Pancreas (tissue), 10 donors: Measurements from ENCODE around the gene CPN2. TPM values are rescaled to one million over a fixed set of nuclear protein-coding genes. Genes with fewer than 3 reads are reported as not detected.

Source experiments
- ATAC-seq, 4 donors: fragments of 200-7000 bp; cut with Tn5 transposase; one replicate each; pipeline versions ENCODE4 v1.8.0 to v1.9.1; 2020; ENCODE audit warnings: mild to moderate bottlenecking in 4 of 4, moderate library complexity in 4 of 4
- DNase-seq, 6 donors: peaks; one replicate each; pipeline ENCODE4 v3.0.0-alpha.2; 2020
- FAIRE-seq: peaks from 2 replicates; lab custom pipeline; 2012; peaks lifted over from hg19 to GRCh38; lab: Jason Lieb, UNC
- H3K27ac ChIP-seq, 4 donors: fragments of 200-600 bp; sonication (generic); 1 replicate in 3 of 4; 2 replicates in 1 of 4; pipeline versions ENCODE4 v1.5.0 to v1.8.0; 2020
- H3K27me3 ChIP-seq, 4 donors: fragments of 200-600 bp; one replicate each; pipeline ENCODE4 v1.8.0; 2021
- H3K36me3 ChIP-seq, 3 donors: fragments of 200-600 bp; sonication (generic) in 1 of 3; one replicate each; pipeline versions ENCODE4 v1.5.0 to v1.8.0; 2020 to 2021
- H3K4me1 ChIP-seq, 3 donors: fragments of 200-600 bp; one replicate each; pipeline ENCODE4 v1.8.0; 2021
- H3K4me3 ChIP-seq, 4 donors: fragments of 200-600 bp; sonication (generic) in 2 of 4; one replicate each; pipeline versions ENCODE4 v1.5.0 to v1.8.0; 2020 to 2021
- H3K9me3 ChIP-seq, 4 donors: fragments of 200-600 bp; one replicate each; pipeline ENCODE4 v1.8.0; 2021
- WGBS, 2 donors: extraction: QIAGEN DNeasy Blood & Tissue Kit; methylation state at CpG; one replicate each; pipeline ENCODE4 v1.1.7; 2013; 5-methylcytosine and 5-hydroxymethylcytosine counted together
- intact Hi-C, 3 donors: fragments of 100-400 bp; cut with DNase I; formaldehyde crosslinking; loops; one replicate each; pipeline versions ENCODE4 v1.11.1 to v1.14.2; 2022
- polyA plus RNA-seq, 2 donors: library from polyadenylated mRNA; stranded (reverse); fragments of 200-250 nt; gene quantifications; one replicate each; pipeline ENCODE4 v1.2.3, GENCODE V29; 2013
- total RNA-seq, 6 donors: library from RNA; stranded (reverse); fragmentation: NEBNext Ultra II Directional in 4 of 6; extraction: Animal tissue kit (Norgen Biotek cat#: 25700) in 4 of 6; gene quantifications; one replicate each; pipeline versions ENCODE4 v1.2.1 to v1.2.4, GENCODE V29; 2021 to 2023
- TF ChIP-seq, protein P1 (sequence below), 4 donors: fragments of 200-600 bp; sonication (generic) in 3 of 4; IDR thresholded peaks; one replicate each; pipeline versions ENCODE4 v1.5.0 to v1.8.0; 2021; ENCODE audit warnings: antibody characterized with exemption in 4 of 4
- donor health status: healthy with polysubstance abuse.
- donor health status: DM: no; HTN: no; CAD: no; lungs with moderate emphysema.
- donor health status: DM: no; HTN: no; CAD: no.
- donor health status: control.
- donor health status: control.
- donor health status: Bipolar disorder and iron deficiency.
- donor health status: DM: yes; HTN: yes; CAD: no.
- donor health status: DM: no; HTN: no; CAD: no.
- donor health status: DM: no; HTN: no; CAD: no.
- donor health status: DM: yes; HTN: yes; CAD: no.

Gene CPN2
- total and polyA plus RNA-seq, 8 donors = 0.09 TPM; not detected in 7

GRCh38 chr3:194392576-194392975 lies 41.4 kb upstream of the CPN2 start:
- H3K4me1 ChIP-seq = peaks cover 0 to 4% (median 0%) of the 10 kb centered on the region in 3 donors
- ATAC-seq = no peak
- TF ChIP-seq, protein P1, sequence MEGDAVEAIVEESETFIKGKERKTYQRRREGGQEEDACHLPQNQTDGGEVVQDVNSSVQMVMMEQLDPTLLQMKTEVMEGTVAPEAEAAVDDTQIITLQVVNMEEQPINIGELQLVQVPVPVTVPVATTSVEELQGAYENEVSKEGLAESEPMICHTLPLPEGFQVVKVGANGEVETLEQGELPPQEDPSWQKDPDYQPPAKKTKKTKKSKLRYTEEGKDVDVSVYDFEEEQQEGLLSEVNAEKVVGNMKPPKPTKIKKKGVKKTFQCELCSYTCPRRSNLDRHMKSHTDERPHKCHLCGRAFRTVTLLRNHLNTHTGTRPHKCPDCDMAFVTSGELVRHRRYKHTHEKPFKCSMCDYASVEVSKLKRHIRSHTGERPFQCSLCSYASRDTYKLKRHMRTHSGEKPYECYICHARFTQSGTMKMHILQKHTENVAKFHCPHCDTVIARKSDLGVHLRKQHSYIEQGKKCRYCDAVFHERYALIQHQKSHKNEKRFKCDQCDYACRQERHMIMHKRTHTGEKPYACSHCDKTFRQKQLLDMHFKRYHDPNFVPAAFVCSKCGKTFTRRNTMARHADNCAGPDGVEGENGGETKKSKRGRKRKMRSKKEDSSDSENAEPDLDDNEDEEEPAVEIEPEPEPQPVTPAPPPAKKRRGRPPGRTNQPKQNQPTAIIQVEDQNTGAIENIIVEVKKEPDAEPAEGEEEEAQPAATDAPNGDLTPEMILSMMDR (IDR thresholded peaks at IDR 0.05) = no peak

GRCh38 chr3:194390835-194391234 lies 39.7 kb upstream of the CPN2 start:
- DNase-seq (no peak), FAIRE-seq (no peak), ATAC-seq (no peak)
- Histone ChIP-seq H3K36me3 (no peaks in the 10 kb centered on the region), H3K4me1 (no peaks in the 10 kb centered on the region), H3K27me3 (no peaks in the 10 kb centered on the region), H3K4me3 (no peak overlapping the region), H3K27ac (no peak overlapping the region), H3K9me3 (no peaks in the 10 kb centered on the region)
- TF ChIP-seq, protein P1 (IDR thresholded peaks at IDR 0.05) = no peak
- intact Hi-C loops = no loop called here

More at GRCh38 chr3:194392576-194392975, 41.4 kb upstream of the CPN2 start:
- no peak for FAIRE-seq
- peaks cover 0 to 6% (median 0%) of the 10 kb centered on the region in 4 donors for H3K27me3 ChIP-seq
- intact Hi-C loops = no loop called here
- no peaks in the 10 kb centered on the region for H3K9me3 ChIP-seq
- no peak overlapping the region for H3K27ac ChIP-seq
- DNase-seq = no peak
- H3K36me3 ChIP-seq = no peaks in the 10 kb centered on the region
- no peak overlapping the region for H3K4me3 ChIP-seq
- WGBS, 2 donors = 89 to 93% methylated on average over 7 of the region's 7 CpGs

DNA sequence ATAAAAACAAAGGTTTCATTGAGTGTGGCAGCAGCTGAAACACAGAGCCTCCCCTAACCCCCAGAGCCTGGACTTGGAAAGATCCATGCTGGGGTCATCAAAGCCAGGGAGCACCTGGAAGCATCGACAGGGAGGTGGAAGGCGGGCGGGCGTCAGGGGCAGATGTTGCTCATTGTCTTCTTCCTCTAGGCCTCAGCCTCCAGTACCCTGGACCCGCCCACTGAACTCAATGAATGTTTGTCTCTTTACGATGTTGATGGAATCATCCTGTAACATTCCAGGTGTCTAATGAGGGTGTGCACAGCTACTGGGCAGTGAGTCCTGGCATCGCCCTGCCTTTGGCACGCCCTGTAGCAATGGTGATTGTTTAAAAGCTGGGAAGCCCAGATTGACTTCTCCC lies 38.1 kb upstream of the CPN2 start:
- TF ChIP-seq, protein P1 (IDR thresholded peaks at IDR 0.05) = no peak
- FAIRE-seq = no peak
- ATAC-seq = no peak
- 87 to 90% methylated on average over 8 of the region's 8 CpGs for WGBS, 2 donors
- H3K36me3 ChIP-seq = no peaks in the 10 kb centered on the region
- no peak for DNase-seq
- no peaks in the 10 kb centered on the region for H3K9me3 ChIP-seq
- intact Hi-C loops = no loop called here
- no peak overlapping the region for H3K4me3 ChIP-seq
- no peaks in the 10 kb centered on the region for H3K4me1 ChIP-seq
- H3K27me3 ChIP-seq = no peaks in the 10 kb centered on the region
- no peak overlapping the region for H3K27ac ChIP-seq

GRCh38 chr3:194387926-194388418 lies 36.8 kb upstream of the CPN2 start:
- no peaks in the 10 kb centered on the region for H3K9me3 ChIP-seq
- TF ChIP-seq, protein P1 (IDR thresholded peaks at IDR 0.05) = no peak
- no peak for ATAC-seq
- no peaks in the 10 kb centered on the region for H3K4me1 ChIP-seq
- FAIRE-seq = no peak
- intact Hi-C loops = no loop called here
- no peak overlapping the region for H3K4me3 ChIP-seq
- no peak for DNase-seq
- no peaks in the 10 kb centered on the region for H3K36me3 ChIP-seq
- WGBS, 2 donors = 94% methylated on average over 8 of the region's 8 CpGs
- H3K27ac ChIP-seq = no peak overlapping the region
- no peaks in the 10 kb centered on the region for H3K27me3 ChIP-seq

GRCh38 chr3:194387276-194387675 lies 36.1 kb upstream of the CPN2 start:
- TF ChIP-seq, protein P1 (IDR thresholded peaks at IDR 0.05) = no peak
- no peaks in the 10 kb centered on the region for H3K27me3 ChIP-seq
- H3K36me3 ChIP-seq = no peaks in the 10 kb centered on the region
- WGBS, 2 donors = 89 to 93% methylated on average over 5 to 6 of the region's 6 CpGs
- H3K4me1 ChIP-seq = no peaks in the 10 kb centered on the region
- H3K27ac ChIP-seq = no peak overlapping the region
- intact Hi-C loops = no loop called here
- no peak overlapping the region for H3K4me3 ChIP-seq
- FAIRE-seq (no peak), ATAC-seq (no peak), DNase-seq (no peak)
- no peaks in the 10 kb centered on the region for H3K9me3 ChIP-seq
